Urothelium cell line (cell line): Measurements from ENCODE around the gene TAOK3.
"Not testable (repeated sequence)": the region's sequence is repeated elsewhere in the genome, so short reads cannot be mapped to it uniquely, and the experiment has no call there.

Experiments
- DNase-seq: peaks from one replicate; pipeline ENCODE4 v3.0.0; 2011; ENCODE audit warnings: low spot score, mixed read lengths
- FAIRE-seq: peaks from 2 replicates; lab custom pipeline; 2011; peaks lifted over from hg19 to GRCh38; lab: Jason Lieb, UNC

Gene TAOK3

DNA sequence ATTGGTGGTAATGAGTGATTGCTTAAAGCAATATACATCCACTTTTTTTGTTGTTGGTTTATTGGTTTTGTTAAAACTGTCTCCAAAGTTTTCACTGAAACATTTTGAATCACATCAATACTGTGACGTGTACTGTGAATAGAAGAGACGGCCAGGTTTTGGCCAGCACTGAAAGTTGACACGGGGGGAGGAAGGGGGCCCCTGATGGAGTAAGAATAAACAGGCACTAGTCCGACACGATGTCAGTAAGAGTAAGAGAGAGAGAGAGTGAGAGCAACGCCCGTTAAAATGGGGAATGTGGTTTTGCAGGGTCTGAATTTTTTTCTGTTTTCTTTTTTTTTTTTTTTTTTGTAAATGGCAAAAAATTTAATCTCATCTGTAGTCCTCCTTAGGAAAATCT is 222.1 kb downstream of the TAOK3 start:
- DNase-seq (no peak), FAIRE-seq (no peak)

DNA sequence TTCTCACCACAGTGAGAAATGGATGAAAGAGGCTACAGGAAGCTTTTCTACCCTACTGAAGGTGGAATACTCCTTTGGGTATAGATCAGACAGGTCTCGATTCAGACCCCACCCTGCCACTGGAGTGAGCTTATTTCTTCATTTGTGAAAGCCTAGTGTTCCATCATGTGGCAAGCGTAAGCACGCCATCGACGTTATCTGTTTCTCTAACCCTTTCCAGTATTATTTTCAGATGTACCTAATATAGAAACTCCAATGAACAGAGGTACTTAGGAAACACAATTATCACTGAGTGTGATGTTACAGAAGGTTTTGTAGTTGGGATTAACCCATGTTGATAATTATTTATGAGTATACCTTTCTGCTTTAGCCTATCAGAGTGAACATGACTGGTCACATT is 224.4 kb downstream of the TAOK3 start:
- no peak for FAIRE-seq
- DNase-seq: no peak

DNA sequence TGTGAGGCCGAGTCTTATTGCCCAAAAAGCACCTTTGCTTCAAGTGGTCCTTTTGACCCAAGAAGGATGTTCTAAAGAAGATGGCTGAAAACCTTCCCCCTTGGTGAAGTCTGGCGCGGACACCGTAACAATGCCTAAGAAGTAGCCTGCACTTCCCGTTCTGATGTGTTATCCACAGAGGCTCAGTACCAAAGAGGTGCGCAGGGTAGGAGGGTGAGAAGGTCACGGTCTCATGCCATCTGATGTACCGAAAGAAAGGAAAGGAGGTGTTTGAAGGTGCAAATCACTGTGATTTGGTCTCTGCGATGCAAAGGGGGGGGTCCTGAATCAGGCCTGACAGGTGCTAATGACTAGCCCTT is 226.9 kb downstream of the TAOK3 start:
- FAIRE-seq (no peak), DNase-seq (no peak)

DNA sequence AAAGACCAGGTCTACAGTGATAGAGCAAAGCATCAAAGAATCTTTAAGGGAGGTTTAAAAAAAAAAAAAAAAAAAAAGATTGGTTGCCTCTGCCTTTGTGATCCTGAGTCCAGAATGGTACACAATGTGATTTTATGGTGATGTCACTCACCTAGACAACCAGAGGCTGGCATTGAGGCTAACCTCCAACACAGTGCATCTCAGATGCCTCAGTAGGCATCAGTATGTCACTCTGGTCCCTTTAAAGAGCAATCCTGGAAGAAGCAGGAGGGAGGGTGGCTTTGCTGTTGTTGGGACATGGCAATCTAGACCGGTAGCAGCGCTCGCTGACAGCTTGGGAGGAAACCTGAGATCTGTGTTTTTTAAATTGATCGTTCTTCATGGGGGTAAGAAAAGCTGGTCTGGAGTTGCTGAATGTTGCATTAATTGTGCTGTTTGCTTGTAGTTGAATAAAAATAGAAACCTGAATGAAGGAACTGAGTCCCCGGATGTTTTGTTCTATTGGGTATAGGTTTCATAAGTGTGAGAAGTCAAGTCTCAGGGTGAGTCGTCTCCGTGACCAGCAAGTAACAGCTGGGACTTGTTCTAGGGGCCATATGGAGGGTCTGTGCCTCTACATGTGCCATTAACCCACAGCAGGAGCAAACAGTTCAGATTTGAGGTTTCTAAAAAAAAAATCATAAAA is 227.5 kb downstream of the TAOK3 start:
- no peak for FAIRE-seq
- no peak for DNase-seq

- no peak for DNase-seq
- no peak for FAIRE-seq
Measured at GRCh38 chr12:118144499-118144898, 228.2 kb downstream of the TAOK3 start.

- DNase-seq (no peak), FAIRE-seq (no peak)
Measured at GRCh38 chr12:118140825-118141224, 231.9 kb downstream of the TAOK3 start.

GRCh38 chr12:118137148-118137678 is 235.5 kb downstream of the TAOK3 start:
- DNase-seq (no peak), FAIRE-seq (no peak)

DNA sequence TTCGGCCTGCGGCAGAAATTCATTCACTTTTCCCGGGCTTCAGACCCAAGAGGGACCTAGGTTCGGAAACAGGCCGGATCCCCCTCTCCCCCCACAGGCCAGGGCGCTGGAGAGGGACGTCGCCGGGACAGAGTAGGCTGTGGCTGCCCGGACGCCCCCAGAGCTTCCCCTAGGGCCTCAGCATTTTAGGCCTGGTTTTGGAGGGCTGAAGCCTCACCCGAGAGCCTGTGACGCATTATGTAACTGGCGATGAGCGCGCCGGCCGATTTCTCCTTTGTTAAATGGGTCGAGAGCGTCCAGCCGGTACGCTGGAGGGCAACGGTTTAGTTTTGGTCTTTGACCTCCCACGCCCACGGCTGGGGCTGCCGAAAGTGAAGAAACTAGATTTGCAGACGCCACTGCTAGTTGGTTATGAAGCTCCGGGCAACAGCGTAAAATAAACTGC is 236.1 kb downstream of the TAOK3 start:
- peak; percentile 28 for DNase-seq
- FAIRE-seq: no peak

DNA sequence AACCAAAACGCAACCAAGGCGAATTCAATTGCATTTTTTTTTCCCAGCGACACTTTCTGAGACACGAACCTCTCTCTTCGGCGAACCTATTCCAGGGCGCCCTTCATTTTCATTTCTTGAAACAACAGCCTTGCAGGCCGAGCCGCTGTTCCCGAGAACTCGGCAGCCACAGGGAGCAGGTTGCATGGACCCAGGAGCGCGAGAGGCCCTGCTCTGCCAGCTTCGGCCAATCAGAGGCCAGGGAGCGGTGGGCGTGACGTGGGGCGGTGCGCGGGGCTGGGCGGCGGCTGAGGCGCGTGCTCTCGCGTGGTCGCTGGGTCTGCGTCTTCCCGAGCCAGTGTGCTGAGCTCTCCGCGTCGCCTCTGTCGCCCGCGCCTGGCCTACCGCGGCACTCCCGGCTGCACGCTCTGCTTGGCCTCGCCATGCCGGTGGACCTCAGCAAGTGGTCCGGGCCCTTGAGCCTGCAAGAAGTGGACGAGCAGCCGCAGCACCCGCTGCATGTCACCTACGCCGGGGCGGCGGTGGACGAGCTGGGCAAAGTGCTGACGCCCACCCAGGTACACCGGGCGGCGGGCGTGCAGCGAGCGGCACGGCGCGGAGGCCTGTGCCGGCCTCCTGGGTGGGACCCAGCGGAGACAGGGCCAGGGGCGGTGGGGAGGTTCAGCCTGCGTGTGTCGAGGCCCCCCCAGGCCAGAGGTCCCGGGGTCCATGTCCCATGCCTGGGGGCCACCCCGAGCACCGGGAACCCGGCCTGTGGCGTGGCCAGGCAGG is 236.7 kb downstream of the TAOK3 start, which contains the start of gene PEBP1:
TSS of gene PEBP1 (plus strand) at position 337 of the 771 bp plus-strand sequence. CDS start at position 423, 86 bp downstream.
- peak; percentile 75 for FAIRE-seq
- DNase-seq: peak; percentile 97

GRCh38 chr12:118129436-118129835 is 243.3 kb downstream of the TAOK3 start:
- not testable (repeated sequence) for FAIRE-seq, DNase-seq

- FAIRE-seq: no peak
- no peak for DNase-seq
Measured at GRCh38 chr12:118127867-118128266, 244.8 kb downstream of the TAOK3 start.

- no peak for DNase-seq
- FAIRE-seq: no peak
Measured at GRCh38 chr12:118126119-118126757, 246.5 kb downstream of the TAOK3 start.

DNA sequence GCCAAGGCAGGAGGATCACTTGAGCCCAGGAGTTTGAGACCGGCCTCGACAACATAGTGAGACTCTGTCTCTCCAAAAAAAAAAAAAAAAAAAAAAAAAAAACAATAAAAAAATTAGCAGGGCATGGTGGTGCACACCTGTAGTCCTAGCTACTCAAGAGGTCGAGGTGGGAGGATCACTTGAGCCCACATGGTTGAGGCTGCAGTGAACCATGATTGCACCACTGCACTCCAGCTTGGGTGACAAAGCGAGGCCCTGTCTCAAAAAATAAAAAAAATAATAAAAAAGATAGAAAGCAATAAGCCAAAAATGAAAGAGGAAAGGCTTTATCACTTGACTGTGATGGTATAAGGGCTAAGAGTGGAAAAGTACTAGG is 247.0 kb downstream of the TAOK3 start:
- DNase-seq (no peak), FAIRE-seq (no peak)

GRCh38 chr12:118124333-118124874 is 248.3 kb downstream of the TAOK3 start:
- DNase-seq: no peak
- no peak for FAIRE-seq

- DNase-seq (no peak), FAIRE-seq (no peak)
Measured at GRCh38 chr12:118122264-118122663, 250.4 kb downstream of the TAOK3 start.

DNA sequence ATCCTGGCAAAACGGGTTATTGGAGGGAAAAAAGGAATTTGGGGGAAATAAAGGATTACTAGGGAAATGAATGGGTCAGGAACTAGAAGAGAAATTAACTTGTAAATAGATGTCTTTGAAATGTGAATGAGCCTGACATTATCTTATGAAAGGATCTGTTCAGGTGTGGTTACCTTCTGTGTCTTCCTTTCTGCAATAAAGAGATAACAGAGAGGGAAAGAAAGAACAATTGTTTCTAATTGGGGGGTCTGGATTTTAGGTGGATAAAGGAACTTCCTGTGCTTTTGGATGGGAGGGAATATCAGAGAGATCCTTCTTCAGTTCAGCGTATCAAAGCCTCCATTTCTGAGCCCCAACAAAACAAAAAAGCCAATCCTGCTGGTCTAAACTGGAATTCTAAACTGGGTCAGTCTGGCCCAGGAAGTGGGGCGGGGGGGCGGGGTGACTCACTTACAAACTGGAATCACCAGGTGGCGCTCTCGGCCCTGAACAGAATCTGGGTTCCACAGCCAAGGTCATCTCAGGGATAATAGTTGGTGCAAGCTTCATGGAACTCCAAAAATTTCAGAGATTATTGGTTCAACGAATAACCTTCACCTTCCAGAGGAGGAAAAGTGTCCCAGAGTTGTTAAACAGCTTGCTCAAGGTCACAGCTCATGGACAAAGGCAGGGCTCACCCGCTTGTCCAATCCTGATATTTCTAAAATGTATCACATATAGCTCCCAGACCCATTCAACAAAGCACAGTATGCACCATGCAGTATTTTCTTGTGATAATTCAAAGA is 251.9 kb downstream of the TAOK3 start:
- peak; percentile 83 for DNase-seq
- FAIRE-seq: no peak

DNA sequence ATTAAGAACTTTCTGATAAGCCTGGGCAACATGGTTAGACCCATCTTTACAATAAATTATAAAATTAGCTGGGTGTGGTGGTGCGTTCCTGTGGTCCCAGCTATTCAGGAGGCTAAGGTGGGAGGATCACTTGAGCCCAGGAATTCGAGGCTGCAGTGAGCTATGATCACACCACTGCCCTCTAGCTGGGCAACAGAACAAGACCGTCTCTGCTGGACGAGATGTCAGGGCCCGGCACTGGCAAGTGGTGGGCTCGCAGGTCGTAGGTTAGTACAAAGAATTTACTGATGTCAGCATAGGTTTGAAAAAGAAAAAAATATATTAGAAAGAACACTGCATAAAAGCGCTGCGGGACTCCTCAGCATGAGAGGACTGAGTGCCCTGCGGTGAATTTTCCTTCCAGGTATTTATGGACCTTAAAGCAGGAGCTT is 253.2 kb downstream of the TAOK3 start:
- FAIRE-seq: no peak
- no peak for DNase-seq

DNA sequence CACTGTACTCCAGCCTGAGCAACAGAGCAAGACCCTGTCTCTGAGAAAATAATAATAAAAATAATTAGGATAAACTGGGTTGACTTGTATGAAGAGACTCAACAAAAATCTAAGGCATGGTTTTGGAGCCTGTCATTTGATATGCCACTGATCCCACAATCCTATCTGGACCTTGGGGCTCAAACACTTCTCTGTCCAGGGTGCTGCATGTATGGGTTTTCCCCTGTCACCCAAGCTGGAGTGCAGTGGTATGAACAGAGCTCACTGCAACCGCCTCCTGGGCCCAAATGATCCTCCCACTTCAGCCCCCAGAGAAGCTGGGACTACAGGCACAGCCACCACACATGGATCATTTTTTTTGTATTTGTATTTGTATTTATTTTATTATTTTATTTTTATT is 263.6 kb downstream of the TAOK3 start:
- no peak for FAIRE-seq
- DNase-seq: no peak

GRCh38 chr12:118107694-118108093 is 265.0 kb downstream of the TAOK3 start:
- DNase-seq (no peak), FAIRE-seq (no peak)

- FAIRE-seq (no peak), DNase-seq (no peak)
Measured at GRCh38 chr12:118107011-118107410, 265.7 kb downstream of the TAOK3 start.
